Bronchial epithelial cell (primary cell): Measurements from ENCODE around the gene RAPSN. TPM values are rescaled to one million over a fixed set of nuclear protein-coding genes. Genes with fewer than 3 reads are reported as not detected.
A peak's percentile ranks its signal among the peaks of the same experiment; 100 is the strongest.

ENCODE experiments used
- DNase-seq: peaks from one replicate; pipeline ENCODE4 v3.0.0-alpha.2; 2010; ENCODE audit warnings: low read depth
- FAIRE-seq: peaks from 2 replicates; lab custom pipeline; 2011; peaks lifted over from hg19 to GRCh38; lab: Jason Lieb, UNC
- H3K27me3 ChIP-seq: 2 replicates; pipeline ENCODE4 v1.5.1; 2011; ENCODE audit warnings: low read length; ENCODE audit not compliant: control insufficient read depth, insufficient read depth
- H3K36me3 ChIP-seq: 2 replicates; pipeline ENCODE4 v1.5.1; 2011; ENCODE audit warnings: low read length; ENCODE audit not compliant: control insufficient read depth, insufficient read depth
- H3K4me3 ChIP-seq: 2 replicates; pipeline ENCODE4 v1.5.1; 2011; ENCODE audit warnings: mild to moderate bottlenecking, low read depth, low read length, control low read depth
- total RNA-seq: library from RNA; depleted of rRNA; stranded (reverse); fragments of >200 nt; gene quantifications from 2 replicates; pipeline ENCODE4 v1.2.1, GENCODE V29; 2014
- TF ChIP-seq, protein P1 (sequence below): IDR thresholded peaks from 2 replicates; pipeline ENCODE4 v1.5.1; 2011; ENCODE audit warnings: mild to moderate bottlenecking, moderate library complexity, low read length, control low read depth, inconsistent platforms; ENCODE audit not compliant: insufficient read depth, severe bottlenecking

The RAPSN gene
- total RNA-seq, 1 donor from 2014 or later, result 0.26 TPM

DNA sequence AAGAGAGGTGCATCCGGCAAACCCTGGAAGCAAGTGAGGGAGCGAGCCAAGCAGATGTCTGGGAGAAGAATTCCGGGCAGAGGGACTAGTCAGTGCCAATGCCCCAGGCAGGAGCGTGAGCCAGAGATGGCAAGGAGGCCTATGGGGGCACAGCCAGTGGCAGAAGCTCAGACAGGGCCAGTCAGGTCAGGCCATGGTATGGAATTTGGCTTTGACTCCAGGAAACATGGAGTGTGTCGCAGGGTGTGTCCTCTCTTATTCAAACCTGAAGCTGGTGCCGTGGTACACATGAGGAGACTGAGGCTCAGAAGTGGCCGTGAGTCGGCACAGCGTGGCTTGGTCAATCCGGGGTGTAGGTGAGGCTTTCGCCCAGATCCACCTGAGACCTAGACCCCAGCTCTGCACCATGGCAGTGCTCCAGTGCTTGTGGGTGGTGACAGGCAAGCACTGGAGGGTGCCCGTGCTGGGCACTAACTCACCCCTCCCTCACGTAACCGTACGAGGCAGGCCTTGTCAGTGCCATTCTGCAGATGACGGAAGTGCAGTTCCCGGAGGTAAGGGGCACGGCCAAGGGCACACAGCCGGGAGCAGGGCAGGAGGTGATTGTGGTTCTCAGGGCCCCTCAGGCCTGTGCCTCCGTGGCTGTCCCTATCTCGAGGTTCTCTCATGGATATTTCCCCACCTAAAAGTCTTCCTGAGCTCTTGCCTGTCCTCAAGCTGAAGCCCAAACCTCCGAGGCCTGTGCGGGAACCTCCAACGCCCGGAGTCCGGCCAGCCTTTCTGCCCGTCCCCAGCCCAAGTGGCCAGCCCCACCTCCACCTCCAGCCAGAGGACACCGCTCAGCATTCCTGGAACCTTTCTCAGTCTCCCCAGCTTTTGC lies 60.0 kb downstream of the RAPSN start:
- TF ChIP-seq, protein P1, sequence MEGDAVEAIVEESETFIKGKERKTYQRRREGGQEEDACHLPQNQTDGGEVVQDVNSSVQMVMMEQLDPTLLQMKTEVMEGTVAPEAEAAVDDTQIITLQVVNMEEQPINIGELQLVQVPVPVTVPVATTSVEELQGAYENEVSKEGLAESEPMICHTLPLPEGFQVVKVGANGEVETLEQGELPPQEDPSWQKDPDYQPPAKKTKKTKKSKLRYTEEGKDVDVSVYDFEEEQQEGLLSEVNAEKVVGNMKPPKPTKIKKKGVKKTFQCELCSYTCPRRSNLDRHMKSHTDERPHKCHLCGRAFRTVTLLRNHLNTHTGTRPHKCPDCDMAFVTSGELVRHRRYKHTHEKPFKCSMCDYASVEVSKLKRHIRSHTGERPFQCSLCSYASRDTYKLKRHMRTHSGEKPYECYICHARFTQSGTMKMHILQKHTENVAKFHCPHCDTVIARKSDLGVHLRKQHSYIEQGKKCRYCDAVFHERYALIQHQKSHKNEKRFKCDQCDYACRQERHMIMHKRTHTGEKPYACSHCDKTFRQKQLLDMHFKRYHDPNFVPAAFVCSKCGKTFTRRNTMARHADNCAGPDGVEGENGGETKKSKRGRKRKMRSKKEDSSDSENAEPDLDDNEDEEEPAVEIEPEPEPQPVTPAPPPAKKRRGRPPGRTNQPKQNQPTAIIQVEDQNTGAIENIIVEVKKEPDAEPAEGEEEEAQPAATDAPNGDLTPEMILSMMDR, result no peak
- peak; percentile 68 for DNase-seq
- no peaks in the 10 kb centered on the region for H3K36me3 ChIP-seq
- H3K4me3 ChIP-seq, result no peak overlapping the region
- no peak for FAIRE-seq
- no peaks in the 10 kb centered on the region for H3K27me3 ChIP-seq

DNA sequence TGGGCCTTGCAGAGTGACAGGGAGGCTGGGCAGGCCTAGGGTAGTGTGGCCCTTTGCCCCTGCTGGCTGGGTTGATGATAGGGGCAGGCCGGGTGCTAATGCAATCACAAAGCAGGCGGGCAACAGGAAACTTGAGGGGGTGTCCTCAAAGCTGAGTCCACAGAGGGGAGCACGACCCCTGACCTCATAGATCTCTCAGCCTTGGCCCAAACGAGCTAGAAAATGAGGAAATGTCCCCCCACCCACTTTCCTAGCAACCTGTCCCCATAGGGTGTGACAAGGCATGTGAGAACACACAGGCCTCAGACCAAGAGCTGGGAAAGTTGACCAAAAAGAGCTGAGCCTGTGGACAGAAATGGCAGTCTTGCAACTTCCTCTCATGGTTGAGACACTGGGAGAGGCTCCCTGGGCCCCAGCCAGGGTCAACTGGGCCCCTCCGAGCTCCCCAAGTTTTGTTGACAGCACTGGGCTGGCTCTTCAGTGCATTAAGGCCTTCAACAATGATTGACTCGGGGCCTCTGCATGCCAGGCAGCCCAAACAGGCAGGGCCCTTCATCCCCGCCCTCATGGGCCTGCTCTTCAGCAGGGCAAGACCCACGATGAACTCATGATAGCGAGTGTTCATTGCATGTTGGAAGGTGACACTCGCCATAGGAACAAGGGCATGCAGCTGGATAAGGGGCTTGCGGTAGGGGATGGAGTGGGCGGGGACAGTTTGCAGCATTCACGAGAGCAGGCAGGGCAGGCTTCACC lies 60.8 kb downstream of the RAPSN start:
- DNase-seq (no peak), FAIRE-seq (no peak)
- Histone ChIP-seq H3K36me3 (no peaks in the 10 kb centered on the region), H3K27me3 (no peaks in the 10 kb centered on the region), H3K4me3 (no peak overlapping the region)
- TF ChIP-seq, protein P1, result no peak

Other genes with a start within 250 kb of the RAPSN start
- 31.5 and 39.0 TPM in 2 replicates for gene DDB2, start 234.2 kb downstream of the RAPSN start, total RNA-seq
- gene ACP2, start 200.3 kb downstream of the RAPSN start, total RNA-seq, result 8.4 and 13.1 TPM in 2 replicates
- 9.5 and 10.1 TPM in 2 replicates for gene NR1H3, start 191.1 kb downstream of the RAPSN start, total RNA-seq
- 8.4 and 9.0 TPM in 2 replicates for gene MADD, start 179.0 kb downstream of the RAPSN start, total RNA-seq
- gene MYBPC3, start 96.4 kb downstream of the RAPSN start, total RNA-seq, result under 0.01 TPM in 1 of 2 replicates, not detected in the other
- gene SPI1, start 70.6 kb downstream of the RAPSN start, total RNA-seq, result not detected in 2 replicates
- 12.3 and 18.2 TPM in 2 replicates for gene SLC39A13, start 40.5 kb downstream of the RAPSN start, total RNA-seq
- gene PSMC3, start 22.7 kb downstream of the RAPSN start, total RNA-seq, result 141 and 143 TPM in 2 replicates
- gene CELF1, start 104.0 kb upstream of the RAPSN start, total RNA-seq, result 63.4 and 94.2 TPM in 2 replicates
- 124 and 147 TPM in 2 replicates for gene PTPMT1, start 116.5 kb upstream of the RAPSN start, total RNA-seq
- gene KBTBD4, start 129.8 kb upstream of the RAPSN start, total RNA-seq, result 11.6 and 14.7 TPM in 2 replicates
- gene NDUFS3, start 129.9 kb upstream of the RAPSN start, total RNA-seq, result 57.7 and 67.7 TPM in 2 replicates
- gene FAM180B, start 137.5 kb upstream of the RAPSN start, total RNA-seq, result not detected in 2 replicates
- 0.13 and 0.26 TPM in 2 replicates for gene C1QTNF4, start 145.3 kb upstream of the RAPSN start, total RNA-seq
- gene MTCH2, start 193.4 kb upstream of the RAPSN start, total RNA-seq, result 80.3 and 130 TPM in 2 replicates